Coronary artery (tissue), 2 donors: ENCODE results near the gene SMYD1.

Experiments used
- DNase-seq: peaks from one replicate; pipeline ENCODE4 v3.0.0-alpha.2; 2017; ENCODE audit warnings: low spot score
- H3K27ac ChIP-seq, 2 donors: fragments of 200-600 bp; sonication (generic); one replicate each; pipeline ENCODE4 v1.5.1; 2016 to 2019
- H3K4me3 ChIP-seq: fragments of 200-600 bp; sonication (generic); 2 replicates; pipeline ENCODE4 v1.5.1; 2016; ENCODE audit warnings: mild to moderate bottlenecking, moderate library complexity
- TF ChIP-seq, protein P1 (sequence below): fragments of 200-600 bp; sonication (generic); IDR thresholded peaks from one replicate; pipeline ENCODE4 v1.5.1; 2019; ENCODE audit warnings: antibody characterized with exemption

SMYD1 gene

DNA sequence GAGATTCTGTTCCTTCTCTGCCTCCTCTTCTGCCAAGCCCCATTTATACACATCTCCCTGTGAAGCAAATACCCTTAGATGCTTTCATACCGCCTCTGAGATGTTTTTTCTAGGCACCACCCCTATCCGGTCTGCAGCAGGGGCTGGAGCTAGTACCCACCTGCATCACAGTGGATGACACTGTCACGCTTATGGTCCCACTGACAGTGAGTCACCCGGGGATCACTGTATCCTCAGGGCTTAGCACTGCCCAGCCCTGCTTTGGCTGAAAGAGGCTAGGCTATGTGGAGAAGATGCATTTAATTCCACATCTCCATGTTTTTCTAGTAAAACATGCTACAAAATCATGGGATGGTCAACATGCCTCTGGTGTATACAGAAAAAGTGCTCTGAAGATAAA lies 50.3 kb downstream of the SMYD1 start:
- no peak overlapping the region for H3K27ac ChIP-seq
- no peak overlapping the region for H3K4me3 ChIP-seq
- TF ChIP-seq, protein P1, sequence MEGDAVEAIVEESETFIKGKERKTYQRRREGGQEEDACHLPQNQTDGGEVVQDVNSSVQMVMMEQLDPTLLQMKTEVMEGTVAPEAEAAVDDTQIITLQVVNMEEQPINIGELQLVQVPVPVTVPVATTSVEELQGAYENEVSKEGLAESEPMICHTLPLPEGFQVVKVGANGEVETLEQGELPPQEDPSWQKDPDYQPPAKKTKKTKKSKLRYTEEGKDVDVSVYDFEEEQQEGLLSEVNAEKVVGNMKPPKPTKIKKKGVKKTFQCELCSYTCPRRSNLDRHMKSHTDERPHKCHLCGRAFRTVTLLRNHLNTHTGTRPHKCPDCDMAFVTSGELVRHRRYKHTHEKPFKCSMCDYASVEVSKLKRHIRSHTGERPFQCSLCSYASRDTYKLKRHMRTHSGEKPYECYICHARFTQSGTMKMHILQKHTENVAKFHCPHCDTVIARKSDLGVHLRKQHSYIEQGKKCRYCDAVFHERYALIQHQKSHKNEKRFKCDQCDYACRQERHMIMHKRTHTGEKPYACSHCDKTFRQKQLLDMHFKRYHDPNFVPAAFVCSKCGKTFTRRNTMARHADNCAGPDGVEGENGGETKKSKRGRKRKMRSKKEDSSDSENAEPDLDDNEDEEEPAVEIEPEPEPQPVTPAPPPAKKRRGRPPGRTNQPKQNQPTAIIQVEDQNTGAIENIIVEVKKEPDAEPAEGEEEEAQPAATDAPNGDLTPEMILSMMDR: no peak
- DNase-seq: no peak

DNA sequence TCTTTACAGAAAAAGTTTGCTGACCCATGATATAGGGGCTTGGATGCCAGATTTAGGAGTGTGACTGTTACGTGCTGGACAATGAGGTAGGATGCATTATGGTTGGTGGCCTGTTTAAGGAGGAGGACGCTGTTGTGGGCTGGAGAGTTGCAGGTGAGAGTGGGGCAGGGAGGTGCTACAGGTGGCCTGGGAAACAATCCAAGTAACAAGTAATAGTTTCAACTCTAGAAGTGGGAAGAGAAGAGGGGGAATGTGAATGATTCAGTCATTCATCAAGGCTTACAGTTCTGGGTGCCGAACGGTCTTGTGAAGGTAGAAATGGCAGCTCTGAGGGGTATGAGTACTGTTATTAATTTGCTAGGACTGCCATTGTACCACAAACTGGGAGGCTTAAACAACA lies 54.1 kb downstream of the SMYD1 start:
- DNase-seq: no peak
- H3K27ac ChIP-seq: no peak overlapping the region

DNA sequence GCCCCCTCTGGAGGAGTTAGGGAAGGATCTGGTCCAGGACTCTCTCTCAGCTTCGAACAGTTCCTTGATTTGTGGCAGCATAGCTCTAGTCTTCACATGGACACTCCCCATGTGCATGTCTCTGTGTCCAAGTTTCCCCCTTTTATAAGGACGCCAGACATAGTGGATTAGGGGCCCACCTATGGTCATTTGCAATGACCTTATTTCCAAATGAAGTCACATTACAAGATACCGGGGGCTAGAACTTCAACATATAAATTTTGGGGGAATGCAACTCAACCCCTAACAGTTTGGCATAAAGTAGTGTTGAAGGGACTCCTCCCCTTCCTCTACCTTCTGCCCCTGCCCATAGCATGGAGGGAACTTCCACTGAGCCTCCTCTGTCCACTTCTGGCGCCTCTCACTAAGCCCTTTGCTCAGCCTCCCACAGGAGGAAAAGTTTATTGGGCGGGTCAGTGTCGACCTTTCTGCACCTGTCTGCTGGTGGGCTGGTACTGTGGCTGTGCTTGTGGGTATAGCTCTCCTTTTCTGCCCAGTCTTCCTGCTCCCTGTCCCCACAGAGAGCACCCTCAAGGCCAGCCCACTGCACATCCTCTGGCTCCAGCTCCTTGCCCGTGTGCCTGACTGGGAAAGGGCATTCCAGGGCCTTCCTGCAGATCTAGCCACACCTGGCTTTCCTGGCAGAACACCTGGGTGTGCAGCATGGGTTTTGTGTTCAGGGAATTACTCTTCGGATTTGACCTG lies 54.7 kb downstream of the SMYD1 start:
- TF ChIP-seq, protein P1: no peak
- Histone ChIP-seq H3K27ac (no peak overlapping the region), H3K4me3 (no peak overlapping the region)
- no peak for DNase-seq

More for the DNA sequence above, 54.1 kb downstream of the SMYD1 start:
- TF ChIP-seq, protein P1: no peak
- H3K4me3 ChIP-seq: no peak overlapping the region

DNA sequence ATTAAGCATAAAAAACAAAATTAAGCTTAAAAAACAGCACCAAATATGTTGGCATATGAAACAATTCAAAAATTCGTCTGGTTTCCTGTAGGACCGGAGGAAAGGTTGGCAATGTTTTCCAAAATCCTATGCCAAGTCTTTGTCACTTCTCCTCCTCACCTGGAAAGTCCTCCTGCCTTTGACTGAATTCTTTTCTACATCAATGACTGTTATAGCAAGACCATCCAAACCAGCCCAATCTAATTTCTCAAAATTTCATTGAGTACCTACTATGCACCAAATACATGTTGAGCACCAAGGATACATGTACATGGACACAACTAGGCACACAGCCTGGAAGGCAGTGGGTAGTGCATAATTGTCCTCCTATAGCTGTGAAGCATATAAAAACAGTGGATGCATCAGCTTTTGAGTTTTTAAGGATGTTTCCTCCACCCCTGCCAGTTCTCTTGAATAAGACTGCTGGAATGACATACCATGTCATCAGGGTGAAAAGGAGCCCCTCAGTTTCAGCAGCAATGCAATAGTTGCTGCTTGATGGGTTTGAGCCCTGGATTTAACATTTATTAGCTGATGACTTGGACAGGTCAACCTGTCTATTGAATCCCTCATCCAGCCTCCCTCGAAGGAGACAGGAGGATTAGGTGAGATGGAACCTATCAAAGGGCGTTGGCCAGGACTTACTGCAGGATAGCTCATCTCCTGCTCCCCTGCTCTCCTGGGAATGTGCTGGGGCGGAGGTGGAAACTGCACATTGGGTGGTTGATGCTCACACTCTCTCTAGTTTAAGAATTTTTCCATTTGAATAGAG lies 55.7 kb downstream of the SMYD1 start:
- Histone ChIP-seq H3K4me3 (no peak overlapping the region), H3K27ac (no peak overlapping the region)
- TF ChIP-seq, protein P1: no peak
- no peak for DNase-seq

DNA sequence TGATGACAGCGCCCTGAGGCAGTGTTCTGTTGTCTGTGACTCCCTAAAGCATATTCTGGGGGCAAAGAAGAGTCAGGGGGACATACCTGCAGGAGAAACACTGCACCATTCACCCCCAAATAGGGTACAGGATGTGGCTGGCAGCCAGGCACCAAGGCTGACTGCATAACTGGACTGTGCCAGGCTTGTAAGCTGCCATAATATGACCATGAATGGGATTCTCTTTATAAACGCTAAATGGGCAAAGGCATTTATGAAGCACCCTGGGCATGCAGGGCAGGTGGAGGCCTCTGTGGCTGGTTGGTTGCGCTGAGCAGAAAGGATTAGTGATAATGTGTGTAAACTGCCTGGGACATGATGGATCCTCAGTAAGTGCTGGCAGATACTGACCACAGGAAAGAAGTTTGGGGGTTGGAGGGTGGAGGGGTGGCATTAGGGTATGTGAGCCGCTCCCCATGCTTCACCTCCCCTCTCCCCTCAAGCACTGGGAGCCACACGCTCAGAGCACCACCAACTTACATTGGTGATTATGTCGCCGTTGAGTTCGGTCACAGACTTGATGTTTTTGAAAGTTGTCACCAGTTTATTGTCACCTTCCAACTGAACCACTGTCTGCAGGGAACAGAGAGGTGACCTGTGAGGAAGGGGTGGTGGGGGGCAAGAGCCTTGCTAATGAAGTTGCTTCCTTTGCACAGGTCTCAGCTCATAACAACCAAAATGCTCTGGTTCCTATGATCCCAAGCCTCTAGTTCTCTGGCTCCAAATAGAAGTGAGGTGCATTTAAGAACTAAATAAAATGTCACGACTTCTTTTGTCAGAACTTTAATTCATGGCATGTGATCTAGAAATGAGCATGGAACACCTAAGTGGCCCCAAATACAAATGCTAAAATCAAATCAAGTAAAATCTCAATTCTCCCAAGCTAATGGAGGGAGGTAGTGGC lies 56.6 kb downstream of the SMYD1 start:
- no peak for DNase-seq
- Histone ChIP-seq H3K27ac (no peak overlapping the region), H3K4me3 (no peak overlapping the region)
- TF ChIP-seq, protein P1: no peak

DNA sequence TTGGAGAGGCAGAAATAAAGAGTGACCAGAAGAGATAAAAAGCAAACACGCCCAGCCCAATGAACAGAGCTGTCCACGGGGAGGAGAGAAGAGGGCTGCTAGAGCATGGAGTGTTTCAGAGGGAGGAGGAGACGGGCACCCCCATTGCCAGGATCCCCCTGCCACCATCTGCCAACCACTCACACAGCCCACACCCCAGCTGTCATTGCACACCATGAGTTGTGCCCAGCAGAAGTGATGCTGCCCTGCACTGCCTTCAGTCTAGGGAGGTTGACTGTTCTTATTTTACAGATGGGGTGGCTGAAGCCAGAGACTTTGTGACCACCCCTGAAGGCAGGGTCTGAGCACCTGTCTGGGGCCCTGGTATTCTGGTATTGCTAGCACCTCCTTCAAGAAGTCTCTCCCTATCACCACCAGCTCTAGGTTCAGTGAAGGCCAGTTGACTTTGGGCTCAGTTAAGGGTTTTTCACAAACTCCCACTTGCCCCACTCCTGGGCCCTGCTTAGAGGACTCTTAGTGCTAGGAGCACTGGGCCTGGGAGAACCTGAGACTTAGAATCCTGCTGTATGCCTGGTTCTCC lies 57.8 kb downstream of the SMYD1 start:
- TF ChIP-seq, protein P1: no peak
- no peak overlapping the region for H3K27ac ChIP-seq
- no peak for DNase-seq
- H3K4me3 ChIP-seq: no peak overlapping the region
